Activated gamma-delta T cell treated with Interleukin-2 at 50 U/mL for 16 hours (primary cell): ENCODE measurements around the gene MAB21L4.

ENCODE experiments used
- DNase-seq: peaks from one replicate; pipeline ENCODE4 v3.0.0-alpha.2; 2020

Gene MAB21L4

DNA sequence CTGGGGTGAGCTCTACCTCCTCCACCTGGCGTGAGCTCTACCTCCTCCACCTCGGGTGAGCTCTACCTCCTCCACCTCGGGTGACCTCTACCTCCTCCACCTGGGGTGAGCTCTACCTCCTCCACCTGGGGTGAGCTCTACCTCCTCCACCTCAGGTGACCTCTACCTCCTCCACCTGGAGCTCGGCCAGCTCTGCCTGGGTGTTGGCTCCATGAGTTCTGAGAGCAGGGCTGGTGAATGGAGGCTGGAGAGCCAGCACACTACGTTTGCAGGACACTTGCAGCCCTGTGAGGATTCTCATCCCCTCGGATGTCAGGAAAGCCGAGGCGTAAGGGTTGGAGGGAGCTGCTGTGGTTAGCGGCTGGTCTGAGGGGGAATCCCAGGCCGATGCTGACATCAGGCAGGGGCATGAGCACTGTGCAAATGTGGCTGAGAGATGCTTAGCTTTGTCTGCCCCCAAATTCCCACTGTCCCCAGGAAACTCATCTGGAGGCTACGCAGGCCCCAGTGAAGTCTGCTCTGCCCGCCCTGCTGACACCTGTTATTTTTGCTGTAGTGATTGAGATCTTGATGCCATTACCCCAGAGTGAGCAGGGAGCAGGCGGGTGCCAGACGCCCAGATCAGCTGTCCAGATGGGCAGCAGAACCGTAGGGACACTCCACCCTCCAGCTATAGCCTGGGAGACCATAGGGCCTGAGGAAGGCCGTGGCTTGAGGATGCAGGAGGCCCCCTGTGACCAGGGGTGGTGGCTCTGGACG lies 13.4 kb upstream of the MAB21L4 start:
- no peak for DNase-seq

- DNase-seq, result no peak
Measured at GRCh38 chr2:240906911-240907590, 11.1 kb upstream of the MAB21L4 start.

DNA sequence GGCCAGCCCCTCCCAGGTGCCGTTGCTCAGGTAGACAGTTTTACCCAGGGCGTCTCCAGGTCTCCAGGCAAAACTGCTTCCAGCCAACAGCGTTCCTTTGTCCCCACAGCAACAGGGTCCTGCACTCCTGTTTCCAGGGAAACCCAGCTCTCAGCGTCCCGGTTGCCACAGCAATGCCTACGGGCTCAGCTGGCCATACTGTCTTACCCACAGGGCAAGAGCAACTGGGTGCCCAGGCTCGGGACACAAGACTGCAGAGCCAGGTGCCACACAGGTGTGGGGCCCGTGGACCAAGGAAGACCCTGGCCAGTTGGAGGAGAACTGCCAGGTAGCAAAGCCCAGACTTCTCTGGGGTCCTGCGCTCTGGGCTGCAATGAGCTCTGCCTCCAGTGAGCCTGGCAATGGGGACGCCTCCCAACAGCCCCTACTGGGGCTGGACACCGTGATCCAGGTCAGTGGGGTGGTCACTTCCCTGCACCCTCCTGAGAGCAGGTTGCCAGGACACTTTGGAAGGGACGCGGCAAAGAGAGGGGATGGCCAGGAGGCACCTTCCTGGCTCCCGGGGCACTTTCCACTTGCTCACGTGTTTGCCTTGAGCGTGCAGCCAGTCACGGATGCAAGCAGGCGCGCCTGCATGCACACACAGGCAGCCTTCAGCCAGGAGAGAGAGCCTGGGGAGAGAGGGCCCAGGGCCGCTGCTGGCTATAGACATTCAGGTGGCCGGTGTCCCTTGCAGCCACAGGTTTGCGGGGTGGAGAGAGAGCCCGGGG lies 10.4 kb upstream of the MAB21L4 start, which contains the start of gene CROCC2:
TSS of gene CROCC2 (plus strand) at position 196 of the 770 bp plus-strand sequence. CDS start at position 374, 178 bp downstream.
- DNase-seq, result no peak

DNA sequence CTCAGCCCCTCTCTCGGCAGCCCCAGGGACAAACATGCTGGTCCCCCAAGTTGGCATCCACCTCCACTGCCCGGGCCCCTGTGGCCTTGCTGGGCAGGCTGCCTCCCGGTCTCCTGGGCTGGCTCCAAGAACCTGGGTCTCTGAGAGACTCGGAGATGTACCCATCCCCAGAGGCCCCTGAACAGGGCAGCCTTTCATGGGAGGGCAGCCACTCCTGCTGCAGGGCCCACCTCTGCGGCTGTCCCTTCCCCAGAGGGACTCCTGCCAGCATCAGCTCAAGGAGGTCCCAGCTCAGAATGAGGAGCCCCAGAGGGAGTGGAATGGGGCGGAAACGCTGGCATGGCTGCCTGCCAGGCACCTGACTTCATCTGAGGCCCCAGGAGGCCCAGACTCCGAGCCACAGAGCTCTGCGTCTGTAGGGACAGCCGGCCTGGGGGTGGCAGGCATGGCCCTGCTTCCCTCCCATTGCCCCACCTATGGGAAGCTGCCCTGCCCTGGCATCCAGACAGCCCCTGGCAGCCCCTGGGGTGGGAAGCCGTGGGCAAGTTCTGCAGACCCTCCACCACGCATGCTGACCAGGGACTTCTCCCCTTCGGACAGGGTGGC lies 9.3 kb upstream of the MAB21L4 start:
- no peak for DNase-seq

- DNase-seq, result no peak
Measured at GRCh38 chr2:240904216-240905175, 8.5 kb upstream of the MAB21L4 start.

DNA sequence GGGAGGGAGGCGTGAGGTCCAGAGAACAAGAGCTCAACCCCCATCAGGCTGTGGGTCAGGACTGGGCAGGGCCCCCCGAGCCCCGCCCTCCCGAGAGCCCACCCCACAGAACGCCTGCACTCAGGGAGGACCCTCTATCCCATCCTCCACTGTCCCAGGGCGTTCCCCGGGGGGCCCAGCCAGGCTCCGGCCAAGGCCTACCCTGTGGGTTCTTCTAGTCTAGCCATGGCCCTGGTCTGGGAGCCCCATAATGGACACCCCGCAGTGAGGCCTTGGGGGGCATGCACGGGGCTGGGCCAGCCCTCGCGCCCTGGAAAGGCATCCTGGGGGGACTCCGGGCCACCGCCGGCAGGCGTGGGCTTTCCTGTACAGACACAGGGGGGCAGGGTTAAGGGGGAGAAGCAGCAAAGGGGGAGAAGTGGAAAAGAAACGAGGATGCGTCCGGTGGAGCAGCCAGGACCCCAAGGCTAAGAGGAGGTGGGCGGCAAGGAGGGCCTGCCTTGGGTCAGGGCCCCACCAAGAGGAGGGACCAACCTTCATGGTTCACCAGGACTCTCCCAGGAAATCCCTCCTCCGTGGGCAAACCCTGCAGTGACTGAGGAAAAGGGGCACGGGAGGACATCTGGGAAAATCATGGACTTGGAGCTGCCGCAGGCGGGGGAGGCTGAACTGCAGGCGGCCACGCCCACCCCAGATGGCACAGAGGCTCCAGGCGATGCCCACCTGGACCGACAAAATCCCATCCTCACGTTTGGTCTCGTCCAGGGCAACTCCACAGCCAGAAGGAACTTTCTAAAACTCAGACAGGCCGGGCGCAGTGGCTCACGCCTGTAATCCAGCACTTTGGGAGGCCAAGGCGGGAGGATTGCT lies 7.5 kb upstream of the MAB21L4 start:
- DNase-seq, result no peak

DNA sequence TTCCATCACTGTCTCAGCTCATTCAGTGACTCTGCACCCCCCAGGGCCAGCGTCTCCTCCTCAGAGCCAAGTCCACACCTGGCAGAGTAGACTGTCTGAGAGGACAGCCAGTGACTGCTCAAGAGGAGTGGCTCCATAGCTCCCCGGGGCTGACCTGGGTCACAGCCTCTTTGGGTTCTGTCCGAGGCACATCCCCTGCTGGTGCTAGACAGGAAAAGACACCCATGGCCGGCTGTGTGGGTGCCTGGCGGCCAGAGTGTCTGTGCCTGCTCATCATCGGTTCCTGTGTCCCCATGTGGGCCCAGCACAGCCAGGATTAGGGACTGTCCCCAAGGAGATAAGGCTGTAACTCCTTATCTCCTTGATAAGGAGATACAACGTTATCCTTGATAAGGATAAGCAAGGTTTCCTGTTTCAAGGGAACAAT lies 6.7 kb upstream of the MAB21L4 start:
- DNase-seq, result no peak

GRCh38 chr2:240901986-240902614 lies 6.1 kb upstream of the MAB21L4 start:
- no peak for DNase-seq

DNA sequence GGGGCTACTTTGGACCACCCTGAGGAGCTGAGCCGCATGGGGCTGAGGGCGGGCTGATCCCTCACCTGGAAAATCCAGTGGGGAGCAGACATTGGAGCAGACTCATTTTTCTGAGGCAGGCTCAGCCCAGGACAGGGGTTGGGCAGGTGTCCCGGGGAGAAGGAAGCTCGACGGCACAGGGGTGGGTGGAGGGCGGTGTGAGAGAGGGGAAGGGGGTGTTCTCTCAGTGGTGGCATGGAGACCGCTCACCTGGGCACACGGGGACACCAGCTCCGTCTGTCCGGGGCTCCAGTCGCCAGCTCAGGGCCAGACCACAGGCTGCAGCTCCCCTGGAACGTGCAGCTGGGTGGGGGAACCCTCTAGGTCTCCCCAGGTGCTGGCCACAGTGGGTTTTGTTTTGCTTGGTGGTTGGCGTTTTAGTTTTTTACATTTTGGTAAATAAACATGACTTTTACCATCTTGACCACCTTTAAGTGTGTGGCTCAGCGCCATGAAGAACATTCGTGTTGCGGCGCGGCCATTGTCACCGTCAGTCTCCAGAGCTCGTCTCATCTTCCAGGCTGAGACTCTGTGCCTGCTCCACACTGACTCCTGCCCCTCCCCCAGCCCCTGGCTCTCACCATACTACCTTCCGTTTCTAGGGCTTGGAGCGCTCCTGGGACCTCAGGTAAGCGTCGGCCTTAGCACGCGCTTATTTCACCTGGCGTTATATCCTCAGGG lies 4.3 kb upstream of the MAB21L4 start:
- DNase-seq, result no peak

- no peak for DNase-seq
Measured at GRCh38 chr2:240899468-240899865, 3.5 kb upstream of the MAB21L4 start.

DNA sequence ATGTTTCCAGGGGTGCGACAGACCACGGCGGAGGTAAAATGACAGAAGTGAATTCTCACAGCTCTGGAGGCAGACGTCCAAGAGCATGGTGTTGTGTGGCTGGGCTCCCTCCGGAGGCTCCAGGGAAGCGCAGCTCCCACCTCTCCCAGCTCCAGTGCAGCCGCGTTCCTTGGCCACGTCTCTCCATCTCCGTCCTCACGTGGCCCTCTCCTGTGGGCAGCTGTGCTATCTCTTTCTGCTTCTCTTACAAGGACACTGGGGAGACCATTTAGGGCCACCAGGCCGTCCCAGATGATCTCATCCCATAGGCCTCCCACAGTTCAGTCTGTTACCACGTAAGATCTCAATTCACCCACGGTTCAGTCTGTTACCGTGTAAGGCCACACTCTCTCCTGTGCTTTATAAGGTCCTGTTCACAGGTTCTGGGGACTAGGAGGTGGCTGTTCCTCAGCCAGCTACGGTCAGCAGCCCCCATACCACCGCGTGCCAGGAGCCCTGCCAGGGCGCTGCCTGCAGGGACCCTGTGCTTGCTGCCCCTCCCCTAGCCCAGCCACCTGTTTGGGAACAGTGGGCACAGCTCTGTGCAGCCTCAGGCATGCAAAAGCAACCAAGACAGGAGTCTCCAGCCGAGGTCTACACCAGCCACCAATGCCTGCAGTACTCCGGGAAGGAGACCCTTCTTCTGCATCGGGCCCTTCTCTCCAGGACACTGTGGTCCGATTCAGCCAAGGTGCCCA lies 2.9 kb upstream of the MAB21L4 start:
- DNase-seq, result no peak

- no peak for DNase-seq
Measured at GRCh38 chr2:240898108-240898730, 2.3 kb upstream of the MAB21L4 start.

- no peak for DNase-seq
Measured at GRCh38 chr2:240896871-240897692, 1.1 kb upstream of the MAB21L4 start.

DNA sequence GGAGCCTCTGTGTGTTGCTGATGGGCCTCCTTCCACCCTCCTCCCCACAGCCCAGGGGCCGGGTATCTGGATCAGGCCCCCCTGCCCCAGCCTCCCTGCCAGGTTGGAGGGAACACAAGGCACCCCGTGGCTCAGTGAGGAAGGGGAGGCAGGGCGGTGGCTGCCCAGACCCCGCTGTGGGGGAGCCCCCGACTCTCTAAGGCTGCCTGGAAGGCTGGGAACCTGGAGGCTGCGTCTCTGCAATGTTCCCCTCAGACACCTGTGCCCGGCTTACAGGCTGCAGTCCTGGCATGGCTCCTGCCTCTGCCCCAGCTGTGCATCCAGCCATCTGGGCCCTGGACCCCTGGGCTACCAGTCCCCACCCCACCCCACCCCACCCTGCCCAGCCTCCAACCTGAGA lies 438 bp upstream of the MAB21L4 start:
- DNase-seq, result no peak

DNA sequence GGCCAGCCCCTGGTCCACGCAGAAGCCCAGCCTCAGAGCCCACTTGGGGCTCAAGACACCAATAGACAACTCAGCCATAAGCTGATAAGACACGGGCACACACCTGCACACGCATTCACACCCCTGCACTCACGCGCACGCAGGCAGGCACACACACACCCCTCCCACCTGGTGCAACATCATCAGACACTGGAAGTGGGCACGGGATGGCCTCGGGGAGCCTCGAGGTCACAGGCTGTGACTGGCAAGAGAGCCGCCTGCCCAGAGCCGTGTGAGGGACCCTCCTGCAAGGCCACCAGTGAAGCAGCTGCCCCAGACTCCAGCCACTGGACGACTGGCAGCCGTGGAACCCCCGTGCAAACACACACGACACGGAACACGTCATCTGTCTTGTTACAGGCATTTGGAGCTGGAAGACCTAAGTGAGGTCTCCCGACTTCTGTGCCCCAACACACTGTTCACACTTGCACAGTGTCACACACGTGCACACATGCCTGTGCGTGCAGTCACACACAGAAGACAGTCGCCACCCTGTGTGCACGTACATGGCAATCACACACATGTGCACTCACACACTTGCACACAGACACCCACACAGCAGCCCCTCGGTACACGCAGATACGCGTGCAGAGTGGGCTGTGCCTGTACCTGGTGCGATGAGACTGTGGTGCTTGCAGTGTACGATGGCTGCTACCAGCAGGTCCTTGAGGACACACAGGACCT lies 959 bp downstream of the MAB21L4 start:
- no peak for DNase-seq

- DNase-seq, result no peak
Measured at GRCh38 chr2:240894006-240894405, 1.9 kb downstream of the MAB21L4 start.

DNA sequence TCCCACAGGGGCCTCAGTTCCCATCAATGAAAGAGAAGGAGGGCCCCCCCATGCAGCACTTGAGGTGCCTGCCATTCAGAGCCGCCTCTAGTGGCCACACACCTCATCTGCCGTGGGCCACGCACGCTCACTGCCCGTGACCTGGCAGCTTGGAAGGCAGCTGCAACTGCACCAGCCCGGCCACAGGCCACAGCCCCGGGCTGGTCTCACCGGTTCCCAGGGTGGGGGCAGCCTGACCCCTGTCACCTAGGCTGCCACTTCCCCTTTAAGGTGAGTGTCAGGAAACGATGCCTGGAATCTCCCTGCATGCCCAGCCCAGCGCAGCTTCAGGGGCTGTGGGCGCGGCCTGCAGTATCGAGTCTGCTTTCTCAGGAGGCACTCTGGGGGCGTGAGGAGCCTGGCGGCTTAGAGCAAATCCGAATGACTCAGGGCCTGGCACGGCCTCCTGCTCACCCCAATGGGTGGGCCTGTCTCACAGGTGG lies 2.6 kb downstream of the MAB21L4 start:
- no peak for DNase-seq
